Keratinocyte (primary cell): Measurements from ENCODE around the gene SPATA2. TPM values are rescaled to one million over a fixed set of nuclear protein-coding genes. Genes with fewer than 3 reads are reported as not detected.

Experiments used
- DNase-seq: peaks from one replicate; pipeline ENCODE4 v3.0.0-alpha.2; 2011; ENCODE audit warnings: low read depth, missing footprints, low spot score
- FAIRE-seq: peaks from 2 replicates; lab custom pipeline; 2011; peaks lifted over from hg19 to GRCh38; lab: Jason Lieb, UNC
- H2AFZ ChIP-seq: 2 replicates; pipeline ENCODE4 v1.6.0; 2012; ENCODE audit warnings: low read length, control low read depth, inconsistent platforms; ENCODE audit not compliant: control insufficient read depth
- H3K27ac ChIP-seq: 2 replicates; pipeline ENCODE4 v1.5.1; 2011; ENCODE audit warnings: low read length; ENCODE audit not compliant: control insufficient read depth, insufficient read depth
- H3K27me3 ChIP-seq: 3 replicates; pipeline ENCODE4 v1.6.0; 2011; ENCODE audit warnings: low read length; ENCODE audit not compliant: control insufficient read depth, insufficient read depth; ENCODE audit errors: extremely low read depth
- H3K36me3 ChIP-seq, 2 experiments: 2 replicates in 1 of 2; 3 replicates in 1 of 2; pipeline ENCODE4 v1.5.1; 2011; ENCODE audit warnings: low read length in 2 of 2, mild to moderate bottlenecking in 1 of 2; ENCODE audit not compliant: control insufficient read depth in 2 of 2, insufficient read depth in 2 of 2; ENCODE audit errors: extremely low read depth in 1 of 2
- H3K4me1 ChIP-seq: 3 replicates; pipeline ENCODE4 v1.5.1; 2011; ENCODE audit warnings: low read length; ENCODE audit not compliant: control insufficient read depth, insufficient read depth; ENCODE audit errors: extremely low read depth
- H3K4me2 ChIP-seq: 3 replicates; pipeline ENCODE4 v1.6.0; 2011; ENCODE audit warnings: low read depth, low read length; ENCODE audit not compliant: control insufficient read depth, insufficient read depth; ENCODE audit errors: extremely low read depth
- H3K4me3 ChIP-seq, 3 experiments: fragments of 200-600 bp in 1 of 3; sonication (generic) in 1 of 3; 2 replicates in 2 of 3; 3 replicates in 1 of 3; pipeline ENCODE4 v1.5.1; 2011 to 2016; ENCODE audit warnings: low read length in 3 of 3, mild to moderate bottlenecking in 3 of 3, control low read depth in 2 of 3, inconsistent platforms in 1 of 3, low read depth in 1 of 3, mixed read lengths in 1 of 3, mixed run types in 1 of 3, moderate library complexity in 1 of 3; ENCODE audit not compliant: control insufficient read depth in 2 of 3, insufficient read depth in 2 of 3; ENCODE audit errors: extremely low read depth in 1 of 3
- H3K79me2 ChIP-seq: 2 replicates; pipeline ENCODE4 v1.6.0; 2012; ENCODE audit warnings: low read length; ENCODE audit not compliant: control insufficient read depth, insufficient read depth
- H3K9ac ChIP-seq: 3 replicates; pipeline ENCODE4 v1.6.0; 2011; ENCODE audit warnings: low read length; ENCODE audit not compliant: control insufficient read depth, insufficient read depth; ENCODE audit errors: extremely low read depth
- H3K9me1 ChIP-seq: 3 replicates; pipeline ENCODE4 v1.6.0; 2011; ENCODE audit warnings: low read length; ENCODE audit not compliant: control insufficient read depth, insufficient read depth; ENCODE audit errors: extremely low read depth
- H3K9me3 ChIP-seq: 2 replicates; pipeline ENCODE4 v1.5.1; 2012; ENCODE audit warnings: low read depth, low read length; ENCODE audit not compliant: control insufficient read depth
- H4K20me1 ChIP-seq: 3 replicates; pipeline ENCODE4 v1.6.0; 2011; ENCODE audit warnings: low read length; ENCODE audit not compliant: control insufficient read depth, insufficient read depth; ENCODE audit errors: extremely low read depth
- EZH2 ChIP-seq: IDR thresholded peaks from one replicate; pipeline ENCODE4 v1.6.1; 2012; ENCODE audit warnings: inconsistent platforms, mild to moderate bottlenecking, low read length, moderate library complexity
- dilution Hi-C: fragments of 300-500 bp; cut with MboI; formaldehyde crosslinking; loops from one replicate; pipeline ENCODE4 v1.7.0; 2020; ENCODE audit warnings: low sequenced_read_pairs; ENCODE audit not compliant: extremely low pct_ligation_motif_present
- polyA plus RNA-seq, 5 experiments: library from polyadenylated mRNA; depleted of rRNA in 3 of 5; stranded (reverse) in 3 of 5; stranded (forward) in 1 of 5; unstranded in 1 of 5; fragments of >200 nt; gene quantifications; 1 replicate in 1 of 5; 2 replicates in 3 of 5; 3 replicates in 1 of 5; pipeline versions ENCODE4 v1.2.1 to v1.2.3, GENCODE V29; 2011 to 2012; ENCODE audit warnings: missing spikeins in 2 of 5, low read depth in 1 of 5, low replicate concordance in 1 of 5
- TF ChIP-seq, protein P1 (sequence below), 3 experiments: IDR thresholded peaks in 1 of 3; conservative IDR thresholded peaks in 1 of 3; optimal IDR thresholded peaks in 1 of 3; 2 replicates in 2 of 3; 3 replicates in 1 of 3; pipeline versions ENCODE3 to v1.5.1; 2011; ENCODE audit warnings: low read length in 3 of 3, mild to moderate bottlenecking in 3 of 3, moderate library complexity in 2 of 3, control low read depth in 1 of 3, inconsistent platforms in 1 of 3; ENCODE audit not compliant: insufficient read depth in 2 of 3; ENCODE audit errors: extremely low read depth in 1 of 3

SPATA2 gene
- polyA plus RNA-seq, 1 donor (not counting 4 experiments of a cell fraction or from before 2014, with no cell fraction given), result 3.2 TPM

DNA sequence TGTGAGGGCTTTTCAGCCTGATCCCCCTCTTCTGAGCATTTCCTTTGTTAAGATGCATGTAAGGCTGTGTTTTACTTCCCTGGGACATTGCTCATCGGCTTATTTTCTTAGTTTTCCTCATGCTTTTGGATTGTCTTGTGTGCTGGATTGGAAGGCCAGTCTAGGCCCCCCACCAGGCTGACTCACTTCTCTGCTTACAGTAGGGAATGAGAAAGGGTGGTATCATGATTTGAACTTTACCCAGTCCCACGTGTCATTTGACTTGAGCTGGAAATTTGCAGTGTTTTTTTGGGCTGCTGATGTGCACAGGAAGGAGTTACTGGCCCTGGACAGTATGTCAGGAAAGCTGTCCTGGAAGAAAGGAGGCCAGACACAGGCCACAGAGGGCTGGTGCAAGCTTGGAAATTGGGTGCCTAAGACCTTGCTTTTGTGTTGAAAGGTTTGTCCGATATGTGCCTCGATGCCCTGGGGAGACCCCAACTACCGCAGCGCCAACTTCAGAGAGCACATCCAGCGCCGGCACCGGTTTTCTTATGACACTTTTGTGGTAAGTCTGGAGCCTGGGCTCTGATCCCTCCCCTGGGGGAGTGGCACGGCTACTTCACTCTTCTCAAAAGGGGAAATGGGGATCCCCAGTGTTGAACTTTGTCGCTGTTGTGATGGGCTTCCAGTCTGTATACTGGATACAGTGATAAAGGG is 33.6 kb upstream of the SPATA2 start:
- no peak overlapping the region for H3K4me2 ChIP-seq
- FAIRE-seq, result no peak
- dilution Hi-C loops, result no loop called here
- peaks cover 8% of the 10 kb centered on the region for H3K79me2 ChIP-seq
- H3K9me3 ChIP-seq, result no peaks in the 10 kb centered on the region
- no peak overlapping the region for H3K27ac ChIP-seq
- H2AFZ ChIP-seq, result no peak overlapping the region
- no peak for DNase-seq
- H3K9me1 ChIP-seq, result peaks cover 2% of the 10 kb centered on the region
- TF ChIP-seq, protein P1, sequence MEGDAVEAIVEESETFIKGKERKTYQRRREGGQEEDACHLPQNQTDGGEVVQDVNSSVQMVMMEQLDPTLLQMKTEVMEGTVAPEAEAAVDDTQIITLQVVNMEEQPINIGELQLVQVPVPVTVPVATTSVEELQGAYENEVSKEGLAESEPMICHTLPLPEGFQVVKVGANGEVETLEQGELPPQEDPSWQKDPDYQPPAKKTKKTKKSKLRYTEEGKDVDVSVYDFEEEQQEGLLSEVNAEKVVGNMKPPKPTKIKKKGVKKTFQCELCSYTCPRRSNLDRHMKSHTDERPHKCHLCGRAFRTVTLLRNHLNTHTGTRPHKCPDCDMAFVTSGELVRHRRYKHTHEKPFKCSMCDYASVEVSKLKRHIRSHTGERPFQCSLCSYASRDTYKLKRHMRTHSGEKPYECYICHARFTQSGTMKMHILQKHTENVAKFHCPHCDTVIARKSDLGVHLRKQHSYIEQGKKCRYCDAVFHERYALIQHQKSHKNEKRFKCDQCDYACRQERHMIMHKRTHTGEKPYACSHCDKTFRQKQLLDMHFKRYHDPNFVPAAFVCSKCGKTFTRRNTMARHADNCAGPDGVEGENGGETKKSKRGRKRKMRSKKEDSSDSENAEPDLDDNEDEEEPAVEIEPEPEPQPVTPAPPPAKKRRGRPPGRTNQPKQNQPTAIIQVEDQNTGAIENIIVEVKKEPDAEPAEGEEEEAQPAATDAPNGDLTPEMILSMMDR (optimal IDR thresholded peaks at IDR 0.05 in 1 of 3, IDR thresholded peaks at IDR 0.05 in 1 of 3, conservative IDR thresholded peaks at IDR 0.05 in 1 of 3; ENCODE audit: extremely low read depth in 1 of 3, insufficient read depth in 2 of 3, low read length in 3 of 3), result no peak
- TF ChIP-seq EZH2, result no peak
- H4K20me1 ChIP-seq, result no peaks in the 10 kb centered on the region
- no peaks in the 10 kb centered on the region for H3K27me3 ChIP-seq
- peaks cover 12% of the 10 kb centered on the region for H3K4me1 ChIP-seq
- no peak overlapping the region for H3K4me3 ChIP-seq
- H3K36me3 ChIP-seq, result peaks cover 37 to 55% of the 10 kb centered on the region in 2 experiments
- H3K9ac ChIP-seq, result no peak overlapping the region

DNA sequence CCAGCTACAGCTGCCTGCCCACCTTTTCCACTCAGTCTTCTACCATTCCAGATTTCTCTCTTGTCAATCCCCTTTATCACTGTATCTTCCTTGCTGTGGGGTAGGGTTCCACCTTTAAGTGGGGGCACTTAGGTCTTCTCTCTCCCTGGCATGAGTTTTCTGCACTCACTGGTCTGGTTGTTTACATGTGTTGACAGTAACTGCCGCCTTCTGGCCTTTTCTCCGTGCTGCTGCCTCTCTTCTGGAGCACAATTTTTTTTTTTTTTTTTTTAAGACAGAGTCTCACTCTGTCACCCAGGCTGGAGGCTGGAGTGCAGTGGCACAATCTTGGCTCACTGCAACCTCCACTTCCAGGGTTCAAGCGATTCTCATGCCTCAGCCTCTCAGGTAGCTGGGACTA is 32.8 kb upstream of the SPATA2 start:
- H3K4me2 ChIP-seq, result no peak overlapping the region
- no peaks in the 10 kb centered on the region for H3K9me3 ChIP-seq
- dilution Hi-C loops, result no loop called here
- H3K4me3 ChIP-seq, result no peak overlapping the region
- DNase-seq (no peak), FAIRE-seq (no peak)
- H3K27ac ChIP-seq, result no peak overlapping the region
- H4K20me1 ChIP-seq, result no peaks in the 10 kb centered on the region
- H3K4me1 ChIP-seq, result peaks cover 12% of the 10 kb centered on the region
- H3K27me3 ChIP-seq, result no peaks in the 10 kb centered on the region
- no peak overlapping the region for H2AFZ ChIP-seq
- no peak overlapping the region for H3K9ac ChIP-seq
- TF ChIP-seq, protein P1 (optimal IDR thresholded peaks at IDR 0.05 in 1 of 3, IDR thresholded peaks at IDR 0.05 in 1 of 3, conservative IDR thresholded peaks at IDR 0.05 in 1 of 3; ENCODE audit: extremely low read depth in 1 of 3, insufficient read depth in 2 of 3, low read length in 3 of 3), result no peak
- TF ChIP-seq EZH2, result no peak
- H3K79me2 ChIP-seq, result peaks cover 10% of the 10 kb centered on the region
- H3K36me3 ChIP-seq, result peaks cover 35 to 52% of the 10 kb centered on the region in 2 experiments
- H3K9me1 ChIP-seq, result peaks cover 2% of the 10 kb centered on the region
